Stimulated activated effector memory CD8-positive, alpha-beta T cell treated with anti-CD3 and anti-CD28 coated beads, Interleukin-12 subunit alpha, Interleukin-12 subunit beta, amount 100 ng/mL, for 72 hours (primary cell): ENCODE results near the gene RIC8B.
"Not testable (repeated sequence)": the region's sequence is repeated elsewhere in the genome, so short reads cannot be mapped to it uniquely, and the experiment has no call there.

Experiments used
- ATAC-seq: fragments of 150-1000 bp; cut with Tn5 transposase; 2 replicates; pipeline ENCODE4 v1.10.0; 2021
- DNase-seq, 2 donors: peaks; one replicate each; pipeline ENCODE4 v3.0.0; 2021 to 2022; ENCODE audit warnings: low spot score in 2 of 2
- H3K27ac Mint-ChIP-seq: one replicate; pipeline ENCODE4 v1.8.0; 2022; ENCODE audit warnings: mild to moderate bottlenecking, mixed read lengths
- H3K36me3 Mint-ChIP-seq: one replicate; pipeline ENCODE4 v1.8.0; 2022; ENCODE audit warnings: mild to moderate bottlenecking, mixed read lengths
- H3K4me1 Mint-ChIP-seq: one replicate; pipeline ENCODE4 v1.8.0; 2022; ENCODE audit warnings: mixed read lengths
- H3K4me3 Mint-ChIP-seq: one replicate; pipeline ENCODE4 v1.8.0; 2022; ENCODE audit warnings: mild to moderate bottlenecking, mixed read lengths
- H3K9me3 Mint-ChIP-seq: one replicate; pipeline ENCODE4 v1.8.0; 2022; ENCODE audit warnings: mixed read lengths

RIC8B gene, protein sequence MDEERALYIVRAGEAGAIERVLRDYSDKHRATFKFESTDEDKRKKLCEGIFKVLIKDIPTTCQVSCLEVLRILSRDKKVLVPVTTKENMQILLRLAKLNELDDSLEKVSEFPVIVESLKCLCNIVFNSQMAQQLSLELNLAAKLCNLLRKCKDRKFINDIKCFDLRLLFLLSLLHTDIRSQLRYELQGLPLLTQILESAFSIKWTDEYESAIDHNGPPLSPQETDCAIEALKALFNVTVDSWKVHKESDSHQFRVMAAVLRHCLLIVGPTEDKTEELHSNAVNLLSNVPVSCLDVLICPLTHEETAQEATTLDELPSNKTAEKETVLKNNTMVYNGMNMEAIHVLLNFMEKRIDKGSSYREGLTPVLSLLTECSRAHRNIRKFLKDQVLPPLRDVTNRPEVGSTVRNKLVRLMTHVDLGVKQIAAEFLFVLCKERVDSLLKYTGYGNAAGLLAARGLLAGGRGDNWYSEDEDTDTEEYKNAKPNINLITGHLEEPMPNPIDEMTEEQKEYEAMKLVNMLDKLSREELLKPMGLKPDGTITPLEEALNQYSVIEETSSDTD

DNA sequence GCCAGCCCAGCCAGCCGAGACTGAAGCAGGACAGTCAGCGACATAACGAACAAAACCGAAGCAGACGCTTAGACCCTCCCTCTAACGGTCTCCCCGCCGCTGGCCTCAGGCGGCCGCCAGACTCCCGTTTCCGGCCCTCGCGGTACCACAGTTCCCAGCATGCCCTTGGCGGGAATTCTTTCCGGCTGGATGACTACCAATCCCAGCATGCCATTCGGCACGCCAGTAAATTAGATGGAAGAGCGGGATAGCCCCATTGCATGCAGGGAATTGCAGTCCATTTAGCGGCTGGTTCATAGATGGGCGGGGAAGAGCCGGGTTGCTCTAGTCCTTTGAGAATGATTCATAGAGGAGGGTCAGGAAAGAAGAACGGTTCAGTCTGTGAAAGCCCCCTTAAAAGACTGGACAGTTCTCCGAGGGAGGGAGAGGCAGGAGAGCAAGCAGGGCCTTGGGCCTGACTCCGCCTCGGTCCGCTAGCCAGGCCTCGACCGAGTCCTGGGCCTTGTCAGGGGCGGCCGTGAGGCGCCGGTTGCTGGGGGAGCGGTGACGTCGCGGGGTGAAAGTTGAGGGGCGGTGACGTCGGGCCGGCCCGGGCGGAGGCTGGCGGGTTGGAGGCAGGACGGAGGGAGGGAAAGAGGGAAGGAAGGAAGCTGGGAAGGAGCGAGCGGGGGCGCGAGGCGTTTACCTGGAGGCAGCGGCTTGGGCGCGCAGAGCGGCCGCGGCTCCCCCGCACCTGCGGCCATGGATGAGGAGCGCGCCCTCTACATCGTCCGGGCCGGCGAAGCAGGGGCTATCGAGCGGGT is at the start of gene RIC8B:
RIC8B (plus strand) TSS at position 678 of the 803 bp plus-strand sequence; CDS start at position 742, 64 bp downstream.
- DNase-seq (peak; percentile 70 to 93), ATAC-seq (peak; percentile 89)
- Mint-ChIP-seq H3K36me3 (peaks cover 12% of the 10 kb centered on the region), H3K4me3 (peak within 1 kb of the TSS; percentile 95), H3K27ac (peak within 1 kb of the TSS; percentile 96), H3K4me1 (peaks cover 30% of the 10 kb centered on the region), H3K9me3 (no peaks in the 10 kb centered on the region)

DNA sequence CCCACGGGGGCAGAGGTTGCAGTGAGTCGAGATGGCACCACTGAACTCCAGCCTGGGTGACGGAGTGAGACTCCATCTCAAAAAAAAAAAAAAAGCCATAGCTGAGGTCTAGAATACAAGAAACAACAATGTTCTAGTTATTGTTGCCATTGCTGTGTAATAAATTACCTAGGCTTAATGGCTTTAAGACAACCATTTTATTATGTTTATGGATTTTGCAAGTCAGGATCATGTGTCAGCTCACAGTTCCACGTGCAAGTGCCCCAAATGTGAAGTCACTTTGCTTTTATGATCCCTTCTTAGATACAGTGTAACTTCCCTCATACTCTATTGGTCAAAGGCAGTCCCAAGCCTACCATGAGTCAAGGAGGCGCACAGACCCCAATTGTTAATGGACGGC is 49.5 kb upstream of the RIC8B start:
- DNase-seq (no peak), ATAC-seq (no peak)
- Mint-ChIP-seq H3K9me3 (no peaks in the 10 kb centered on the region), H3K27ac (no peak overlapping the region), H3K4me3 (no peak overlapping the region), H3K4me1 (peaks cover 11% of the 10 kb centered on the region), H3K36me3 (peaks cover 5% of the 10 kb centered on the region)

DNA sequence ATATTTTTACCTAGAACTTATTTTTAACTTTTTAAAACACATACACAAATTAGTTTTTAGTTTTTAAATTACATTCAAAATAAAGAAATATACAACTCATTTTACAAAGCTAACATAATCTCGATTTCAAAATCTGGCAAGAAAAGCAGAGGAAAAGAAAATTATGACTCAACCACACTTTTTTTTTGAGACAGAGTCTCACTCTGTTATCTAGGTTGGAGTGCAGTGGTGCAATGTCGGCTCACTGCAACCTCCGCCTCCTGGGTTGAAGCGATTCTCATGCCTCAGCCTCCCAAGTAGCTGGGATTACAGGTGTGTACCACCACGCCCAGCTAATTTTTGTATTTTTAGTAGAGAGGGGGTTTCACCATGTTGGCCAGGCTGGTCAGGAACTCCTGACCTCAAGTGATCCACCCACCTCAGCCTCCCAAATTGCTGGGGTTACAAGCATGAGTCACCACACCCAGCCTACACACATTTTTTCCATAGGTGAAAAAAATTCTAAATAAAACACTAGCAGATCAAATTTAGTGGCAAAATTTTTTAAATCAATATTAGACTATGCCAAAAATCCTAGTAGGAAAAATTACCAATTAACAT is 47.8 kb upstream of the RIC8B start:
- H3K4me1 Mint-ChIP-seq, H3K36me3 Mint-ChIP-seq, H3K27ac Mint-ChIP-seq, H3K9me3 Mint-ChIP-seq, DNase-seq, ATAC-seq, H3K4me3 Mint-ChIP-seq: not testable (repeated sequence)

DNA sequence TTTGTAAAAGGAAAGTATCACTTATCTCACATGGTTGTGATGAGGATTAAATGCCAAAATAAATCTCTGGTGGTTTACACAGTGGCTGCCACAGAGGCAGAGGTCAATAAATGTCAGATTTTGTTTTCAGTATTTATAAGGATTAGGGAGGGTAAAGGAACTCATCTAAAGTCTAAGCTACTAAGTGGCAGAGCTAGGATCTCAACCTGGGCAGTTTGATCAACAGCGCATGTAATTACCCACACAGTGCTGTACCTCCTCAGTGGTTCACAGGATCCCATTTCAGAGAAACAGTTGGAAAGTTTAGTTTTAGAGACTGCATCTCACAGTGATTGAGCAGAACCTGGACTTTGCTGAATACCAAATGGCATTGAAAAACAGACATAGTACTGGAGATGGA is 44.9 kb upstream of the RIC8B start:
- no peaks in the 10 kb centered on the region for H3K9me3 Mint-ChIP-seq
- DNase-seq, result no peak
- H3K36me3 Mint-ChIP-seq, result peaks cover 5% of the 10 kb centered on the region
- no peak overlapping the region for H3K27ac Mint-ChIP-seq
- no peak for ATAC-seq
- no peaks in the 10 kb centered on the region for H3K4me1 Mint-ChIP-seq
- H3K4me3 Mint-ChIP-seq, result no peak overlapping the region

DNA sequence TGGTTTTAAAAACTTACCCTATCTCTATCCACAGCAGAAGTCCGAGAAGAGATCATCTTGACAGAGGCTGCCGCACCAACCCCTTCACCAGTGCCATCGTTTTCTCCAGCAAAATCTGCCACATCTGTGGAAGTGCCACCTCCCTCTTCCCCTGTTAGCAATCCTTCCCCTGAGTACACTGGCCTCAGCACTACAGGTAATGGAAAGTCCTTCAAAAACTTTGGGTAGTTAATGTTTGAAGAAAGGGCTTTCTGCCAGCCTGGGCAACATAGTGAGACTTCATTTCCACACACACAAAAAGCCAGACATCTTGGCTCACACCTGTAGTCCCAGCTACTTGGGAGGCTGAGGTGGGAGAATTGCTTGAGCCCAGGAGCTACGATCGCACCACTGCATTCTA is 41.6 kb upstream of the RIC8B start:
- ATAC-seq, result no peak
- Mint-ChIP-seq H3K4me1 (no peaks in the 10 kb centered on the region), H3K4me3 (no peak overlapping the region)

DNA sequence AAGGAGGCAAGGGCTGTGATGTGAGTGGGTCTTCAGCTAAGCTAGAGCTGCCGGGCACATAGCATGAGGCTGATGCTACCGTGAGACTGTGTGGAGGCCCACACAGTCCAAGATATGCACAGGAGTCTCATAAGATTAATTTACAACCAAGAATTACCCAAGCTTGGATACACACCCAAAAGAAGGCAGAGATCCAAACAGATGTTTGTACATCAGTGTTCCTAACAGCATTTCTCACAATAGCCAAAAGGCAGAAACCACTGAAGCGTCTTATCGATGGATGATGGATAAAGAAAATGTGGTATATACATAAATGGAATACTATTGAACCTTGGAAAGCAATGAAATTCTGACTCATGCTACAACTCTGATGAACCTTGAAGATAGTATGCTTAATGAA is 40.8 kb upstream of the RIC8B start:
- no peak for DNase-seq
- Mint-ChIP-seq H3K27ac (no peak overlapping the region), H3K36me3 (no peaks in the 10 kb centered on the region), H3K9me3 (no peaks in the 10 kb centered on the region), H3K4me3 (no peak overlapping the region), H3K4me1 (no peaks in the 10 kb centered on the region)
- ATAC-seq, result no peak

More for the DNA sequence above, 41.6 kb upstream of the RIC8B start:
- Mint-ChIP-seq H3K36me3 (no peaks in the 10 kb centered on the region), H3K9me3 (no peaks in the 10 kb centered on the region), H3K27ac (no peak overlapping the region)
- DNase-seq, result no peak

DNA sequence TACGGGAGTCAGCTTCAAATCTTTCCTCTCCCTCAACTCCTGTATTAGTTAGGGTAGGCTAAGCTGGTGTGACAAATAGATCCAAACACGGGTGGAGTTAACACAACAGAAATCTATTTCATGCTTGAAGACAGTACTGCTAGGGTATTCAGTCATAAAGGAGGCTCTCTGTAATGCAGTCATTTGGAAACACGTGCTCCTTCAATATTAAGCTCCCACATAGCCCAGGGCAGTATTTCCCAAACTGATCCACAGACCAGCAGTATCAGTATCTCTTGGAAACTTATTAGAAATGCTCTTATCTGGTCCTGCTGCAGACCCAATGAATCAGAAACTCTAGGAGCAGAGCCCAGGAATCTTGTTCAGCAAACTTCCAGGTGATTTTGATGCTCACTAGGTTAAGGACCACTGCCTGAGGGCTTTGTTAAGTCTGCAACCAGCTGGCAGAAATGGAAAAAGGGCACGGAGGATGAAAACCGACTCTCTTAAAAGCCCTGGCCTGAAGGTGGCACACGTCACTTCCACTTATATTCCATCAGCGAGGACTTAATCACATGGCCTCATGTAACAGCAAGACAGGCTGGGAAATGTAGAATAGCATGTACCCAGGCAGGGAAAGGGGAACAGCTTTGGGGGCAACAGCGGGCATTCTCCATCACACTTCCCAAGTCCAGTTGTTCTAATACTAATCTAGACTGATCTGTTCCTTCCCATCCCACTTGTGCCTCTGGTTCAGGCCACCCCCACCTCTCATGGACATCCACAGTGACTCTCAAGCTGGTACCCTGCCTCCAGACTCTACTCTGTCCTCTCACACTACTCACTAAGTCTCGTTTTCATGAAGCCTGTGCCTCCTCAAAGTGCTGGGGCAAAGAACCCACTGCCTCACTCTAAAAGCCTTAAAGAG is 38.2 kb upstream of the RIC8B start:
- Mint-ChIP-seq H3K4me1 (no peaks in the 10 kb centered on the region), H3K9me3 (no peaks in the 10 kb centered on the region), H3K36me3 (no peaks in the 10 kb centered on the region), H3K4me3 (no peak overlapping the region), H3K27ac (no peak overlapping the region)
- ATAC-seq, result peak; percentile 36
- no peak for DNase-seq

DNA sequence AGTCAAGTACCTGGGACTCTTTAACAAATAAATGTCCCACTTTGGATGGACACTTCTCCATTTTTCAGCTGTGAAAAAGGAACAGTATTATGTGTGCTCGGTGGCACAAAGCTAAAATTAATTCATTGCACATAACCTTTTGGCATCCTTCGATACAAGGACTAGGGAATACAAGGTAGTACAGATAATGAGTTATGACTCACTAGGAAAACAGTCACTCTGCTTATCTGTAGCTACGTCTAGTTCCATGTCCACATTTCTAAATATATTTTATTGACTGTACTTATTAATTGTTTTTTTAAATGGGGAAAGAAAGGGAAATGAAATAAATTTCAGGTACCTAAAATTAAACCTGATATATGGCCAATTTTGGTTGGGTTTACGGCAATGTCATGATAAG is 35.2 kb upstream of the RIC8B start:
- H3K9me3 Mint-ChIP-seq, result no peaks in the 10 kb centered on the region
- no peak for DNase-seq
- no peak overlapping the region for H3K27ac Mint-ChIP-seq
- H3K4me3 Mint-ChIP-seq, result no peak overlapping the region
- H3K36me3 Mint-ChIP-seq, result no peaks in the 10 kb centered on the region
- ATAC-seq, result no peak
- H3K4me1 Mint-ChIP-seq, result no peaks in the 10 kb centered on the region

DNA sequence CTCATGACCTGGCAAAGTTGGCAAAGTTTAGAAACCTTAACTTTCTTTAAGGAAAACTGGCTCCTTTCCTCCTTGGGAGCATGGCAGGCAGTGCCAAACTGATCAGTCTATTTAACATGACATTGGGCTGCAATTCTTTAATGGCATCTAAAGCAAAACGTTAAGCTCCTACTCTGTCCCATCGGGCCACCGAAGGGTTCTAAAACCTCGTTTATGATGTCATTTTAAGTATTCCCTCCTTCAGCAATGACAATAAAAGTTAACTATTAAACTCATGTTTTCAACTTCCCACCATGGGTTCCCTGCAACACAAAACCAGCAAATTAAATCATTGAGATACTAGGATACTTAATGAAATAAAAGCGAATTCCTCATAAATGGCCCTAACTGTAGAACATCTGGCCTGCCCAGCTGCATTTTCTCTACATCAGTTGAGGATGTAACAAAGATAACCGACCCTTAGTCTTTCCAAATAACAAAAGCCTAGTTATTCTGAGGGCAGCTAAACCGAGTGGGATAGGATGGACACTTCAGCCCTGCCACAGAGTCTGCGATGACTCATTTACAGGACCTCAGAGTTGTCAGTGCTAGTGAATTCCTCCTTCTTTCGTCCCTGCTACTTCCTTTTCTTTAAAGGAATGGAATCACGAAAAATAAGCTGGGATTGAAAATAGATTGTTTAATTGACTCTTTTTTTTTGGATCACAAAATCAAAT is 34.5 kb upstream of the RIC8B start:
- Mint-ChIP-seq H3K4me1 (peaks cover 2% of the 10 kb centered on the region), H3K9me3 (no peaks in the 10 kb centered on the region), H3K4me3 (no peak overlapping the region), H3K36me3 (no peaks in the 10 kb centered on the region), H3K27ac (no peak overlapping the region)
- DNase-seq (no peak), ATAC-seq (no peak)

DNA sequence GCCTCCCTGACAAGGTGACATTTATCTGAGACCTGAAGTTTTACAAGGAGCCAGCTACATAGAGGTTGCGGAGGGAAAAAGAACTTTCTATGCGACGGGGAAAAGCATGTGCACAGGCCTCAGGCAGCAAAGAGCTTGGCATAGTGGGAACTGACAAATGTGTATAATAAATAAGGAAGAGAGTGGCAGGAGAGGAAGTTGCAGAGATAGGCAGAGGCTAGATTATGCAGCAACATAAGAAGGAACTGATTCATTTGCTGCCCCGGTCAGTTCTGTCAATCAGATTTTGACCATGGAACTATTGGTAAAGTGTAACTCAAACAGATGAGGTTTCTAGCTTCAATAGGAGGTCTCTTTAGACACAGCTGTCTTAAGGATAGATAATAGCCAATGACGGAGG is 33.7 kb upstream of the RIC8B start:
- Mint-ChIP-seq H3K36me3 (no peaks in the 10 kb centered on the region), H3K4me1 (peaks cover 5% of the 10 kb centered on the region), H3K27ac (no peak overlapping the region), H3K4me3 (no peak overlapping the region), H3K9me3 (no peaks in the 10 kb centered on the region)
- ATAC-seq (no peak), DNase-seq (no peak)

DNA sequence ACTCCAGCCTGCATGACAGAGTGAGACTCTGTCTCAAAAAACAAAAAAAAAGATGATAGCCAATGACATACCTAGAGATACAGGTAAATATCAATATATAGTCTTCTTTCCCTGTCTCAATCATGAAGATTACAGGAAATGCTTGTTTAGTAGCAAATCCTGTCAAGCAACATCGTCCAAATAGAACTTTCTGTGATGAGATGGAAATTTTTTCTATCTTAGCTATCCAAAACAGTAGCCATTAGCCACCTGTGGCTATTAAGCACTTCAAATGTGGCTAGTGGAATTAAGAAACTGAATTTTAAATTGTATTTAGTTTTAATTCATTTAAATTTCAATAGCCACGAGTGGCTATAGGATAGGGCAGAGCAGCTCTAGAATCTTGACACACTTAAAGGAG is 33.2 kb upstream of the RIC8B start:
- Mint-ChIP-seq H3K9me3 (no peaks in the 10 kb centered on the region), H3K36me3 (no peaks in the 10 kb centered on the region), H3K27ac (no peak overlapping the region), H3K4me3 (no peak overlapping the region), H3K4me1 (peaks cover 5% of the 10 kb centered on the region)
- ATAC-seq (no peak), DNase-seq (no peak)

DNA sequence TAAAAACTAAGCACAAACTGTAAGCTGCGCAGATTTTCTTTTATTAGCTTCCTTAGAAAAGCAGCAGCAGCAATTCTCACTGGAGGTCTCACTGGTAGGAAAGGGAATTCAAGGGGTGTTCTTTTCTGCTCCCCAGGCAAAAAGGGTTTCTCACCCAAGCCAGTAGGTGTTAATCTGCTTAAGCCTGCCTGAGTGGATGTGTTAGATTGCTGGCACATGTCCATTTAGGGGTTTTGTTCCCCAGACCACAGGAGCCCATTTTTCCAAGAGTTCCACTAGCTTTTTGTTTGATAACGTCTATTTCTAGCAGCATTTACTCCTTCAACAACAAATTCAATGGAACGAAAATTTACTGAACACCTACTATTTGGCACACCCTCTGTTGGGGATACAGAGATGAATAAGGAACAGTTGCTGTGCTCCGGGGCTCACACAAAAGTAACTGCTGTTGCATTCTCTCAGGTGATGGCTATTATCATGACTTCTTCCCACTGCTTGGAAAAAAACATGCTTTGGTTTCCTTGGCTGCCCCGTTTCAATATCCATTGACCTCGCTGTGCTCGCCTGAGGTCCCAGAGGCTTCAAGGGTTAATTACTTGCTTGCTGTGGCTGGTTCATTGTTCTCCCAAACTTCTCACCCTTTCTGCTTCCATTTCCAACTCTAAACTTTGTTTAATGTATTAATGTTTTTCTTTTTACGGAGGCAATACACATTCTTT is 31.1 kb upstream of the RIC8B start:
- no peaks in the 10 kb centered on the region for H3K9me3 Mint-ChIP-seq
- no peak overlapping the region for H3K4me3 Mint-ChIP-seq
- DNase-seq (no peak), ATAC-seq (no peak)
- H3K27ac Mint-ChIP-seq, result no peak overlapping the region
- no peaks in the 10 kb centered on the region for H3K36me3 Mint-ChIP-seq
- H3K4me1 Mint-ChIP-seq, result peaks cover 23% of the 10 kb centered on the region

DNA sequence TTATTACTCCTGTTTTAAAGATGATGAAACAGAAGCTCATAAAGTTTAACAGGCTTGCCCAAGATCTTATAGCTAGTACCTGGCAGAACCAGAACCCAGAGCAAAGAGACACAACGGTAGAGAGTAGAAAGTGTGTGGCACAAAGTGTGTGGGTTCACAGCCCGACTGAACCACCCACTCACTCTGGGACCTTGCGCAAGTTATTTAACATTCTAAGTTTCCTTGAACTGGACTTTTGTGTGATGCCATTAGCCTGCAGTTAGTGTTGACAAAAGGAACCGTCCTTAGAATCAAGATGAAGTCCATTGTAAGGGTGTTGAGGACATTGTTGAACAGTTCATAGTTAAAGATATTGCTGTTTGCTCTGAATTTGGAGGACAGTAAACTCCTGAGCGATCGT is 29.9 kb upstream of the RIC8B start:
- H3K9me3 Mint-ChIP-seq, result no peaks in the 10 kb centered on the region
- H3K4me3 Mint-ChIP-seq, result no peak overlapping the region
- peaks cover 25% of the 10 kb centered on the region for H3K4me1 Mint-ChIP-seq
- ATAC-seq (no peak), DNase-seq (no peak)
- no peaks in the 10 kb centered on the region for H3K36me3 Mint-ChIP-seq
- H3K27ac Mint-ChIP-seq, result no peak overlapping the region
